WTC11 (cell line): ENCODE results near the gene SLC8A1. TPM values are rescaled to one million over a fixed set of nuclear protein-coding genes. Genes with fewer than 3 reads are reported as not detected.

Experiments
- ATAC-seq: fragments of 200-7000 bp; cut with Tn5 transposase; 2 replicates; pipeline ENCODE4 v1.10.0; 2021; ENCODE audit warnings: mild to moderate bottlenecking, moderate library complexity
- CTCF ChIA-PET: fragments of 300-600 bp; sonication (Branson Sonifier 250); formaldehyde crosslinking; loops from one replicate; lab custom pipeline; 2021; ENCODE audit warnings: antibody characterized with exemption; lab: Charles Lee
- POLR2A ChIA-PET: fragments of 350-600 bp; sonication (Branson Sonifier 250); formaldehyde crosslinking; loops from one replicate; lab custom pipeline; 2021; ENCODE audit warnings: antibody characterized with exemption; lab: Charles Lee
- DNase-seq: peaks from one replicate; pipeline ENCODE4 v3.0.0; 2021; ENCODE audit warnings: low spot score
- H3K27ac Mint-ChIP-seq: 2 replicates; pipeline ENCODE4 v1.8.0; 2021; ENCODE audit warnings: mixed read lengths
- H3K27me3 Mint-ChIP-seq: 2 replicates; pipeline ENCODE4 v1.8.0; 2021; ENCODE audit warnings: low read depth, mild to moderate bottlenecking, moderate library complexity, mixed read lengths
- H3K36me3 Mint-ChIP-seq: 2 replicates; pipeline ENCODE4 v1.8.0; 2021; ENCODE audit warnings: mixed read lengths
- H3K4me1 Mint-ChIP-seq: 2 replicates; pipeline ENCODE4 v1.8.0; 2022; ENCODE audit warnings: mixed read lengths
- H3K4me3 Mint-ChIP-seq: 2 replicates; pipeline ENCODE4 v1.8.0; 2021; ENCODE audit warnings: mild to moderate bottlenecking, moderate library complexity, mixed read lengths
- H3K9me3 Mint-ChIP-seq: 2 replicates; pipeline ENCODE4 v1.8.0; 2021; ENCODE audit warnings: mixed read lengths
- E2F4 ChIP-seq: sonication (generic); formaldehyde crosslinking; IDR thresholded peaks from 2 replicates; pipeline ENCODE4 v1.8.1; 2022; ENCODE audit warnings: low read depth, mild to moderate bottlenecking, moderate library complexity, missing genetic modification reagents, borderline replicate concordance
- FOXJ3 ChIP-seq: sonication (generic); formaldehyde crosslinking; IDR thresholded peaks from 2 replicates; pipeline ENCODE4 v1.9.0; 2021; ENCODE audit warnings: missing genetic modification reagents, mild to moderate bottlenecking, borderline replicate concordance
- HMGA2 ChIP-seq: fragments of 250-450 bp; sonication (Bioruptor Pico); IDR thresholded peaks from 2 replicates; pipeline ENCODE4 v1.4.0; 2021; ENCODE audit warnings: mild to moderate bottlenecking, moderate library complexity
- IRF1 ChIP-seq: sonication (generic); formaldehyde crosslinking; IDR thresholded peaks from 2 replicates; pipeline ENCODE4 v1.8.0; 2023; ENCODE audit warnings: missing genetic modification reagents
- IRF2 ChIP-seq: sonication (generic); formaldehyde crosslinking; IDR thresholded peaks from 2 replicates; pipeline ENCODE4 v1.8.0; 2022; ENCODE audit warnings: low read depth, missing genetic modification reagents, borderline replicate concordance
- MXD4 ChIP-seq: fragments of 250-450 bp; sonication (Bioruptor Pico); IDR thresholded peaks from 2 replicates; pipeline ENCODE4 v1.8.0; 2021; ENCODE audit warnings: mild to moderate bottlenecking, moderate library complexity, borderline replicate concordance
- NFYB ChIP-seq: sonication (generic); formaldehyde crosslinking; conservative IDR thresholded peaks from 2 replicates; pipeline ENCODE4 v1.8.0; 2022; ENCODE audit warnings: low read depth, missing genetic modification reagents
- NR2C2 ChIP-seq: sonication (generic); formaldehyde crosslinking; IDR thresholded peaks from 2 replicates; pipeline ENCODE4 v1.8.0; 2022; ENCODE audit warnings: mild to moderate bottlenecking, missing genetic modification reagents
- SOX15 ChIP-seq: fragments of 250-450 bp; sonication (Bioruptor Pico); IDR thresholded peaks from 2 replicates; pipeline ENCODE4 v1.9.0; 2021; ENCODE audit warnings: mild to moderate bottlenecking
- ZBTB43 ChIP-seq: sonication (generic); formaldehyde crosslinking; IDR thresholded peaks from 2 replicates; pipeline ENCODE4 v1.8.1; 2023; ENCODE audit warnings: mild to moderate bottlenecking, missing genetic modification reagents
- ZNF532 ChIP-seq: fragments of 250-450 bp; sonication (Bioruptor Pico); IDR thresholded peaks from 2 replicates; pipeline ENCODE4 v1.9.0; 2021; ENCODE audit warnings: mild to moderate bottlenecking, borderline replicate concordance
- ZSCAN18 ChIP-seq: fragments of 250-450 bp; sonication (Bioruptor Pico); IDR thresholded peaks from 2 replicates; pipeline ENCODE4 v2.1.2; 2022; ENCODE audit warnings: mild to moderate bottlenecking, moderate library complexity
- total RNA-seq: library from RNA; stranded (reverse); gene quantifications from 3 replicates; pipeline ENCODE4 v1.2.3, GENCODE V29; 2021
- TF ChIP-seq, protein P1 (sequence below): sonication (generic); formaldehyde crosslinking; IDR thresholded peaks from 2 replicates; pipeline ENCODE4 v1.8.1; 2022; ENCODE audit warnings: missing genetic modification reagents, borderline replicate concordance
- TF ChIP-seq, protein P2 (sequence below): sonication (generic); formaldehyde crosslinking; IDR thresholded peaks from 2 replicates; pipeline ENCODE4 v1.8.1; 2022; ENCODE audit warnings: mild to moderate bottlenecking, moderate library complexity, missing genetic modification reagents
- TF ChIP-seq, protein P3 (sequence below): sonication (generic); formaldehyde crosslinking; IDR thresholded peaks from 2 replicates; pipeline ENCODE4 v1.8.0; 2022; ENCODE audit warnings: mild to moderate bottlenecking, missing genetic modification reagents

The SLC8A1 gene
- total RNA-seq, 1 experiment from 2014 or later: 2.6 TPM

GRCh38 chr2:40380041-40380440, 71.8 kb downstream of the SLC8A1 start (continued):
- no peak for TF ChIP-seq ZNF532 (CRISPR knock-in tag)

GRCh38 chr2:40374543-40375240, 77.2 kb downstream of the SLC8A1 start:
- Mint-ChIP-seq H3K4me1 (peaks cover 18% of the 10 kb centered on the region), H3K27me3 (no peaks in the 10 kb centered on the region)
- POLR2A ChIA-PET: no interaction called here
- no peak for ATAC-seq
- TF ChIP-seq FOXJ3 (CRISPR knock-in tag): no peak
- TF ChIP-seq MXD4 (CRISPR knock-in tag): no peak
- TF ChIP-seq, protein P1, sequence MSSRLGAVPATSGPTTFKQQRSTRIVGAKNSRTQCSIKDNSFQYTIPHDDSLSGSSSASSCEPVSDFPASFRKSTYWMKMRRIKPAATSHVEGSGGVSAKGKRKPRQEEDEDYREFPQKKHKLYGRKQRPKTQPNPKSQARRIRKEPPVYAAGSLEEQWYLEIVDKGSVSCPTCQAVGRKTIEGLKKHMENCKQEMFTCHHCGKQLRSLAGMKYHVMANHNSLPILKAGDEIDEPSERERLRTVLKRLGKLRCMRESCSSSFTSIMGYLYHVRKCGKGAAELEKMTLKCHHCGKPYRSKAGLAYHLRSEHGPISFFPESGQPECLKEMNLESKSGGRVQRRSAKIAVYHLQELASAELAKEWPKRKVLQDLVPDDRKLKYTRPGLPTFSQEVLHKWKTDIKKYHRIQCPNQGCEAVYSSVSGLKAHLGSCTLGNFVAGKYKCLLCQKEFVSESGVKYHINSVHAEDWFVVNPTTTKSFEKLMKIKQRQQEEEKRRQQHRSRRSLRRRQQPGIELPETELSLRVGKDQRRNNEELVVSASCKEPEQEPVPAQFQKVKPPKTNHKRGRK (CRISPR knock-in tag): no peak
- TF ChIP-seq, protein P2, sequence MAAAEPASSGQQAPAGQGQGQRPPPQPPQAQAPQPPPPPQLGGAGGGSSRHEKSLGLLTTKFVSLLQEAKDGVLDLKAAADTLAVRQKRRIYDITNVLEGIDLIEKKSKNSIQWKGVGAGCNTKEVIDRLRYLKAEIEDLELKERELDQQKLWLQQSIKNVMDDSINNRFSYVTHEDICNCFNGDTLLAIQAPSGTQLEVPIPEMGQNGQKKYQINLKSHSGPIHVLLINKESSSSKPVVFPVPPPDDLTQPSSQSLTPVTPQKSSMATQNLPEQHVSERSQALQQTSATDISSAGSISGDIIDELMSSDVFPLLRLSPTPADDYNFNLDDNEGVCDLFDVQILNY: no peak
- TF ChIP-seq E2F4: no peak
- TF ChIP-seq ZNF532 (CRISPR knock-in tag): no peak
- TF ChIP-seq NFYB (CRISPR knock-in tag): no peak
- TF ChIP-seq HMGA2 (CRISPR knock-in tag): no peak
- no peak for TF ChIP-seq ZBTB43 (CRISPR knock-in tag)
- TF ChIP-seq IRF2 (CRISPR knock-in tag): no peak
- no peak for TF ChIP-seq IRF1 (CRISPR knock-in tag)
- TF ChIP-seq, protein P3, sequence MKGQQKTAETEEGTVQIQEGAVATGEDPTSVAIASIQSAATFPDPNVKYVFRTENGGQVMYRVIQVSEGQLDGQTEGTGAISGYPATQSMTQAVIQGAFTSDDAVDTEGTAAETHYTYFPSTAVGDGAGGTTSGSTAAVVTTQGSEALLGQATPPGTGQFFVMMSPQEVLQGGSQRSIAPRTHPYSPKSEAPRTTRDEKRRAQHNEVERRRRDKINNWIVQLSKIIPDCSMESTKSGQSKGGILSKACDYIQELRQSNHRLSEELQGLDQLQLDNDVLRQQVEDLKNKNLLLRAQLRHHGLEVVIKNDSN (CRISPR knock-in tag): no peak
- TF ChIP-seq ZSCAN18: no peak
- no peak for TF ChIP-seq NR2C2 (CRISPR knock-in tag)
- TF ChIP-seq SOX15 (CRISPR knock-in tag): no peak
- TF ChIP-seq, all 79 proteins: peak for 0
- DNase-seq: no peak
- CTCF ChIA-PET: no interaction called here
- Mint-ChIP-seq H3K9me3 (no peaks in the 10 kb centered on the region), H3K36me3 (no peaks in the 10 kb centered on the region), H3K27ac (no peak overlapping the region), H3K4me3 (no peak overlapping the region)
